HG03175 (cell line): Measurements from ENCODE around the gene PHGDH.

ENCODE experiments used
- ATAC-seq: cut with Tn5 transposase; IDR thresholded peaks from one replicate; pipeline ENCODE4 v1.9.1; 2021; ENCODE audit warnings: mild to moderate bottlenecking, moderate library complexity; ENCODE audit not compliant: unreplicated experiment

Gene PHGDH

GRCh38 chr1:119711804-119712341, at the start of gene PHGDH:
Gene PHGDH (plus strand): TSS chr1:119711934. CDS start chr1:119712023, 89 bp downstream.
- no peak for ATAC-seq

GRCh38 chr1:119662034-119662437, 49.7 kb upstream of the PHGDH start:
- peak; percentile 58 for ATAC-seq

DNA sequence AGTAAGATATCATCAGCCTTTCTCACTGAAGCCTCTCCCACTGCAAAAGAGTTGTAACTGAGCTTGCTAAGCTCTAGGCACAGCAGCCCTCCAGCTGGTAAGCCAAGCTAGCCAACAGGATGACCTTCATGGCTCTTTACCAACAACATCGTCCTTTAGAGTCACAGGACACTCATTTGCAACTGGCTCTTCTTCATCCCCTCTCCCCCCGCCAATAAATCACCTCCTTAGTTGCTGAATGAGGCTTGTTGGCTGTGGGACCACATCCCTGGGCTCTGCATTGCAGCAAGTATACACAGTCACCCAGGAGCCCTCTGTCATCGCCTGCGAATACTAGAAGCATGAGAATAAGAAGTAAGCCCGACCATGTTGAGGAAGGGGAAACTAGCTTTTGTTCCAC, 47.7 kb upstream of the PHGDH start:
- ATAC-seq, result no peak

- ATAC-seq, result no peak
Measured at GRCh38 chr1:119667173-119667572, 44.6 kb upstream of the PHGDH start.

GRCh38 chr1:119670898-119671297, 40.8 kb upstream of the PHGDH start:
- ATAC-seq, result no peak

GRCh38 chr1:119673171-119673940, 38.4 kb upstream of the PHGDH start:
- ATAC-seq, result no peak

- ATAC-seq, result no peak
Measured at GRCh38 chr1:119674111-119674526, 37.6 kb upstream of the PHGDH start.

DNA sequence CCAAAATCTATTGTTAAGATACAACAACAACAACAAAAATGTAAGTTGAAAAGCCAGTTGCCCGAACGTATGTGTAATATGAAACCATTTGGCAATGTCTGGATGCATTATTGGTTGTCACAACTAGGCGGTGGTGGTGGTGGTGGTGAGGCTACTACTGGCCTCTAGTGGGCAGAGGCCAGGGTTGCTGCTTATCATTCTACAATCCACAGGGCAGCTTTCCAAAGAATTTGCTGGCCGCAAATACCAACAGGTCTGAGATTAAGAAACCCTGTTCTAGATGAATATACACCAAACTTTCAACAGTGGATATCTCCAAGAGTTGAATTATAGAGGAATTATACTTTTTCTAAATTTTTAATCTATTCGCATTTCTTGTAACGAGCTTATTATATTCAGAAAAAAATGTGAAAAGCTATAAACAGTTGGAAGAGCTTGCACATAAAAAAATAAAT, 36.9 kb upstream of the PHGDH start:
- ATAC-seq, result no peak

DNA sequence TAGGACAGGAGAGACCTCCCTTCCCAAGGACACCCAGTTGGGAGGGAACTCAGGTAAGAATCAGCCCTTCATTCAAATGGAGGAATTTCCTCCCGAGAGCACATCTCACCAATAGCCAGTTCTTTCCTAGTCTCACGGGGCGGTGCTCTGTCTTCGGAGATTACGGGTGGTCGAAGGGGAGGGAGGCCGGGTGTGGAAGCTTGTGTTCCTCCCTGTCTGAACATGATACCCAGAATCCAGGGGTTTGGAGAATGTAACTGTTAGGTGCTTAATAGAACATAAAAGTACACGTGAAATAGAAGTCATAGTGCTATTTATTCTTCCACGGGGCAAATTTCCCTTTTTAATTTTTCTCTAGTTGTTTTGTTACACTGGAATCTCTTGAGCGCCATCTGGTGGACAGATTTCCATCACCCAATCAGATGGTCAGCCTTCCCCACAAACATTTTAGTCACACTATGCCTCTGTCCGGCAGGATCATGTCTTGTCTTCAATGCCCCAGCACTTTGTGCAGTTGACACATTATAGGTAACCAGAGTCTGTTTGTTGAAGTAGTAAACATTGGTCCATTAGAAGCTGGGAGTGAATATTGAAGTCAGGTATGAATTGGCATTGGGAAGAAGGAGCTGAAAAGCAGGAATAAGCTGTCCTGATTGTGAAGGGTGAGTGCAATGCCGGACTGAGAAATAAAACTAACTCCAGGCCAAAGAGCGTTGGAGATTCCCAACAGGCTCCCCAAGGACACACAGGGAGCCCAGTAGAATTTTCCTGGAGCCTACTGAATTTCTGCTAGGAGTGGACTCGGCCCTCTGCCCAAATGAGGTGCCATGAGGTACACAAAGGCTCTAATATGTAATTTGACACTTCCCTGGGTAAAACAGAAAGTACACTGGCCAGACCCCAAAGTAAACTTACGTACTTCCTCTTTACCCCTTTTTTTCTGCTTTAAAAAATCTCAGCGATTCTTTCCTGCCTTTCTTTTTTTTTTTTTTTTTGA, 36.1 kb upstream of the PHGDH start:
- peak; percentile 76 for ATAC-seq

DNA sequence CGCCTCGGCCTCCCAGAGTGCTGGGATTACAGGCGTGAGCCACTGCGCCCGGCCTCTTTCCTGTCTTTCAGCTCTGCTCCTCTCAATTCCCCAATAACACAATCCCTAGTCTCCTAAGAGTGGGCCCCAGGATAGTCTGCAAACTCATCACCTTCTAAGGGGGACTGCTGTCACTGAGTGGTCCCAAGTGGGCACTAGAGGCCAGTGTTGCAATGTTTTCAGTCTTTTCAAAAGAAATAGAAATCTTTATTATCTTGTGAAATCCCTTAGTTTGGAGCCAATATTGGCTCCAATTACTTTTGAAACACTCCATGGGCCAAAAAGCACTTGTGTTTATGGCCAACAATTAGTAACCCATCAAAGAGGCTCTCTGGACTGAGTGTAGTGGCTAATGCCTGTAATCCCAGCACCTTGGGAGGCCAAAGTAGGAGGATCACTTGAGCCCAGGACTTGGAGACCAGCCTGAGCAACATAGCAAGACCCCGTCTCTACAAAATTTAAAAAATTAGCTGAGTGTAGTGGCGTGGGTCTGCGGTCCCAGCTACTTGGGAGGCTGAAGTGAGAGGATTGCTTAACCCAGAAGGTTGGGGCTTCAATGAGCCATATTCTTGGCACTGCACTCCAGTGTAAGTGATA, 35.0 kb upstream of the PHGDH start:
- ATAC-seq, result no peak

GRCh38 chr1:119679223-119679622, 32.5 kb upstream of the PHGDH start:
- ATAC-seq, result no peak

GRCh38 chr1:119680193-119680592, 31.5 kb upstream of the PHGDH start:
- no peak for ATAC-seq

GRCh38 chr1:119680723-119681122, 31.0 kb upstream of the PHGDH start:
- ATAC-seq, result no peak

GRCh38 chr1:119681560-119681959, 30.2 kb upstream of the PHGDH start:
- no peak for ATAC-seq

GRCh38 chr1:119682141-119682540, 29.6 kb upstream of the PHGDH start:
- ATAC-seq, result no peak

- no peak for ATAC-seq
Measured at GRCh38 chr1:119683893-119684292, 27.8 kb upstream of the PHGDH start.

- no peak for ATAC-seq
Measured at GRCh38 chr1:119686661-119687060, 25.1 kb upstream of the PHGDH start.

DNA sequence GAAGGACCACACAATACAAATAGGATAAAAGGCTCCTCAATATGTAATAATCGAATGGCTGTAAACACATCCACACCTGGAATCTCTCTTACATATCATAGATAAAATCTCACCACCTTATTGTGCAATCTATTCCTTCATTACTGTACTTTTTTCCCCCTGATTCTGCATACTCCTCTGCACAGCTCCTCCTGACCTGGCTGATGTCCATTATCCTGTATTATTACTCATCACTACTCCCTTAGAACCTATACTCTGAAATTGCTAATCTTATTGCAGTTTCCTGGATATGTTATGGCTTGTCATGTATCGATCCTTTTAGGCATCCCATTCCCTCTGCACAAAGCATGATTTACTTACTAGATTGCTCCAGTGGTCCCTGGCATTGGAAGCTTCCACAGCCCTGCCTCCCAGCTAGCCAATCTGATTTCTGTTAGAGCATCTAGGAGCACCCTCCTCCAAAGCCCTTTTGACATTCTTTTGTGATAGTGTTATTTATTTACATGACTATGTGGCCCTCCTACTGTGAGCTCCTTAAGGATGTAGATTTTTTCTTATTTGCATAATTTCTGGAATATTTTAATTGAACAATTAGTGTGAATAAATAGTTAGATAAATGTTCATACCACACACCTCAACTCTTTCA, 24.2 kb upstream of the PHGDH start:
- no peak for ATAC-seq

DNA sequence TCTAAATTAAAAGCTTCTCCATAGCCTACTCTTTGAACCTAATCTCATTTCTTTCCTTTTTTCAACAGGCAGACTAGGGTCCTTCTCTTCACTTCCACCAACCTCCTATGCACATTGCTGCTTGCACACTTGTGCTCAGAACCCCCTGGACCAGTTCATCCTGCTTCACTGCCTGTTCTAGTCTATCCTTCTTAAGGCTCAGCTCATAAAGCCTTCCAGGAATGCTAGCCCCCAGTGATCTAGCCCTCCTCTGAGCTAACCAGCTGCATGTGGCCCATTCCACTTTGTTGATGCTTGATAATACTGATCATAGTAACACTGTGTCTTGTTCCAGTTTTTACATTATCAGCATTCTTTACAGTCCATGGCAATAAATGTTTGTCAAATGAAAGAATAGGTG, 22.9 kb upstream of the PHGDH start:
- ATAC-seq, result no peak

- ATAC-seq, result no peak
Measured at GRCh38 chr1:119689511-119689910, 22.2 kb upstream of the PHGDH start.
